ENCODE results near the gene RNF167. TPM values are rescaled to one million over a fixed set of nuclear protein-coding genes. Genes with fewer than 3 reads are reported as not detected.

Gene RNF167
- total and polyA plus RNA-seq, 2 of the 13 experiments (the other 11 are each of a cell fraction or from before 2014, with no cell fraction given) = 44.1 to 45.4 TPM

GRCh38 chr17:4948166-4948930, 8.3 kb downstream of the RNF167 start, which contains the start of gene PFN1 (continued):
- TF ChIP-seq TEAD3 (CRISPR knock-in tag; optimal IDR thresholded peaks at IDR 0.05; ENCODE audit: borderline replicate concordance) = peak; percentile 0
- TF ChIP-seq KMT2B (CRISPR knock-in tag; IDR thresholded peaks at IDR 0.05) = no peak
- TF ChIP-seq RNF2 (conservative IDR thresholded peaks at IDR 0.05; ENCODE audit: low read depth) = no peak
- TF ChIP-seq MXI1 (IDR thresholded peaks at IDR 0.05; ENCODE audit: borderline replicate concordance, low read depth, low read length) = 0 out of 3 replicates have a peak, but pooled peaks have one; percentile 25
- peak; percentile 63 for TF ChIP-seq HNRNPK (IDR thresholded peaks at IDR 0.05; ENCODE audit: low read depth, low read length, poor library complexity, severe bottlenecking)
- TF ChIP-seq DPF2 (CRISPR knock-in tag; IDR thresholded peaks at IDR 0.05; ENCODE audit: borderline replicate concordance, low read depth) = no peak
- TF ChIP-seq THAP9 (CRISPR knock-in tag; IDR thresholded peaks at IDR 0.05; ENCODE audit: borderline replicate concordance) = no peak
- peak; percentile 74 for TF ChIP-seq ZNF616 (CRISPR knock-in tag; IDR thresholded peaks at IDR 0.05; ENCODE audit: low read depth)
- no peak for TF ChIP-seq ZNF557 (CRISPR knock-in tag; IDR thresholded peaks at IDR 0.05)
- TF ChIP-seq KIAA2018 (CRISPR knock-in tag; IDR thresholded peaks at IDR 0.05; ENCODE audit: borderline replicate concordance) = no peak
- TF ChIP-seq ZNF850 (CRISPR knock-in tag; conservative IDR thresholded peaks at IDR 0.05) = 0 out of 2 replicates have a peak, but pooled peaks have one; percentile 45
- peak; percentile 54 for TF ChIP-seq ETV5 (CRISPR knock-in tag; IDR thresholded peaks at IDR 0.05; ENCODE audit: borderline replicate concordance)
- TF ChIP-seq NFIC (IDR thresholded peaks at IDR 0.05; ENCODE audit: low read length) = no peak
- TF ChIP-seq ZNF891 (CRISPR knock-in tag; IDR thresholded peaks at IDR 0.05) = peak; percentile 75; the same call in 1 of the 2 replicates

Measured in HepG2 (cell line).